Fibroblast of lung (primary cell): ENCODE measurements around the gene TENM3.

Experiments
- CTCF ChIP-seq, 2 donors: IDR thresholded peaks in 1 of 2; conservative IDR thresholded peaks in 1 of 2; 1 replicate in 1 of 2; 2 replicates in 1 of 2; pipeline ENCODE4 v1.5.1; 2011 to 2012; ENCODE audit warnings: low read length in 2 of 2, control low read depth in 1 of 2, inconsistent platforms in 1 of 2, low read depth in 1 of 2, mild to moderate bottlenecking in 1 of 2
- EZH2 ChIP-seq: IDR thresholded peaks from 2 replicates; pipeline ENCODE4 v1.5.1; 2012; ENCODE audit warnings: low read length, control low read depth, mild to moderate bottlenecking; ENCODE audit errors: missing control alignments

- TF ChIP-seq CTCF (conservative IDR thresholded peaks at IDR 0.05 in 1 of 2, IDR thresholded peaks at IDR 0.05 in 1 of 2; ENCODE audit: low read depth in 1 of 2, low read length in 2 of 2) (no peak), EZH2 (no peak)
These were observed 575.9 kb downstream of the TENM3 start for GRCh38 chr4:182818926-182819730.
